Left lung (tissue), 10 donors: ENCODE data around the gene SIPA1L3. TPM values are rescaled to one million over a fixed set of nuclear protein-coding genes. Genes with fewer than 3 reads are reported as not detected.

ENCODE experiments used
- ATAC-seq: fragments of 200-7000 bp; cut with Tn5 transposase; one replicate; pipeline ENCODE4 v1.9.1; 2020; ENCODE audit warnings: moderate library complexity
- DNase-seq, 4 donors: peaks; one replicate each; pipeline ENCODE4 v3.0.0-alpha.2; 2013 to 2020
- H3K27ac ChIP-seq, 2 donors: fragments of 200-600 bp; sonication (generic) in 1 of 2; one replicate each; pipeline versions ENCODE4 v1.5.0 to v1.8.0; 2020 to 2021
- H3K27me3 ChIP-seq, 2 donors: fragments of 200-600 bp; sonication (generic) in 1 of 2; one replicate each; pipeline versions ENCODE4 v1.5.0 to v1.8.0; 2020 to 2021
- H3K36me3 ChIP-seq, 2 donors: fragments of 200-600 bp; sonication (generic) in 1 of 2; one replicate each; pipeline versions ENCODE4 v1.5.0 to v1.8.0; 2020 to 2021
- H3K4me1 ChIP-seq, 2 donors: fragments of 200-600 bp; one replicate each; pipeline ENCODE4 v1.8.0; 2021
- H3K4me3 ChIP-seq, 2 donors: fragments of 200-600 bp; sonication (generic) in 1 of 2; one replicate each; pipeline versions ENCODE4 v1.5.0 to v1.8.0; 2020 to 2021; ENCODE audit warnings: mild to moderate bottlenecking in 1 of 2
- H3K9me3 ChIP-seq, 2 donors: fragments of 200-600 bp; sonication (generic) in 1 of 2; one replicate each; pipeline versions ENCODE4 v1.5.0 to v1.8.0; 2020 to 2021
- intact Hi-C, 2 donors: fragments of 100-400 bp; cut with DNase I; formaldehyde crosslinking; loops; one replicate each; pipeline versions ENCODE4 v1.11.2 to v1.14.2; 2022
- polyA plus RNA-seq, 6 donors: library from polyadenylated mRNA; unstranded; fragments of 120-200 nt; gene quantifications; one replicate each; pipeline ENCODE4 v1.2.1, GENCODE V29; 2013; ENCODE audit not compliant: insufficient read length in 6 of 6
- total RNA-seq, 2 donors: library from RNA; stranded (reverse); fragmentation: NEBNext Ultra II Directional; extraction: Animal tissue kit (Norgen Biotek cat#: 25700); gene quantifications; one replicate each; pipeline ENCODE4 v1.2.1, GENCODE V29; 2021
- TF ChIP-seq, protein P1 (sequence below), 2 donors: fragments of 200-600 bp; sonication (generic) in 1 of 2; IDR thresholded peaks; one replicate each; pipeline versions ENCODE4 v1.5.0 to v1.8.0; 2021; ENCODE audit warnings: antibody characterized with exemption in 2 of 2
- donor health status: DM: no; HTN: yes; CAD: no.
- donor health status: DM: no; HTN: no; CAD: no.

Gene SIPA1L3
- total and polyA plus RNA-seq, 8 donors, result 22.7 to 59.0 (median 27.4) TPM

DNA sequence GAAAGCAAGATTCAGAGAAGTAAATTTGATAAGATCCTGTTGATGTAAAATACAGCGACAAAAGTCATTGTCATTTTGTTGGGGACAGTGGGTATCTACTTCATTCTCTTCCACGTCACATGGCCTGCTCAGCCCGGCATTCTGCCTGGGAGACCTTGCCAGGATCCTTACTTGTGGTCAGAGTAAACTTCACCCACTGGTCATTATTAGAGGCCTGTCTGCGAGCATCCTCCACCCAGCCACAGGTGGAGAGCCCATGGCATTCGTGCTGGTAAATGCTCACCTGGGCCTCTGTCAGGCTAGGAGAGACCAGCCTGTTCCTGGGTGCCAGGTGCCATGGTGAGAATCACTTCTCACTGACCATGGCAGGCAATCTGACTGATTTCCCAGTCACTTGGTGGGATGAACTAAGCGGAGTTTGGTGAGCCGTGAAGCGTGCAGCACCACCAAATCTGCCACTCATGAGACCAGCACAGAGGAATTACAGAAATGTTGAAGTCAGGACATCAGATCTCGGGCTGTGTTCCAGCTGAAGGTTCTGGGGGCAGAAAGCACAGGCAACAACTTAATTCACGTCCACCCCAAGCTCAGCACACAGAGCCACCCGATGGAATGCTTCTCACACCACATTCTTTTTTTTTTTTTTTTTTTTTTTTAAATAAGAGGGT, 107.0 kb downstream of the SIPA1L3 start:
- no peak overlapping the region for H3K4me3 ChIP-seq
- no peaks in the 10 kb centered on the region for H3K36me3 ChIP-seq
- H3K9me3 ChIP-seq, result no peaks in the 10 kb centered on the region
- peaks cover 0 to 6% of the 10 kb centered on the region in 2 donors for H3K4me1 ChIP-seq
- H3K27me3 ChIP-seq, result no peaks in the 10 kb centered on the region
- H3K27ac ChIP-seq, result no peak overlapping the region
- TF ChIP-seq, protein P1, sequence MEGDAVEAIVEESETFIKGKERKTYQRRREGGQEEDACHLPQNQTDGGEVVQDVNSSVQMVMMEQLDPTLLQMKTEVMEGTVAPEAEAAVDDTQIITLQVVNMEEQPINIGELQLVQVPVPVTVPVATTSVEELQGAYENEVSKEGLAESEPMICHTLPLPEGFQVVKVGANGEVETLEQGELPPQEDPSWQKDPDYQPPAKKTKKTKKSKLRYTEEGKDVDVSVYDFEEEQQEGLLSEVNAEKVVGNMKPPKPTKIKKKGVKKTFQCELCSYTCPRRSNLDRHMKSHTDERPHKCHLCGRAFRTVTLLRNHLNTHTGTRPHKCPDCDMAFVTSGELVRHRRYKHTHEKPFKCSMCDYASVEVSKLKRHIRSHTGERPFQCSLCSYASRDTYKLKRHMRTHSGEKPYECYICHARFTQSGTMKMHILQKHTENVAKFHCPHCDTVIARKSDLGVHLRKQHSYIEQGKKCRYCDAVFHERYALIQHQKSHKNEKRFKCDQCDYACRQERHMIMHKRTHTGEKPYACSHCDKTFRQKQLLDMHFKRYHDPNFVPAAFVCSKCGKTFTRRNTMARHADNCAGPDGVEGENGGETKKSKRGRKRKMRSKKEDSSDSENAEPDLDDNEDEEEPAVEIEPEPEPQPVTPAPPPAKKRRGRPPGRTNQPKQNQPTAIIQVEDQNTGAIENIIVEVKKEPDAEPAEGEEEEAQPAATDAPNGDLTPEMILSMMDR (IDR thresholded peaks at IDR 0.05), result no peak
- ATAC-seq, result no peak
- no peak for DNase-seq
- intact Hi-C loops, result no loop called here

DNA sequence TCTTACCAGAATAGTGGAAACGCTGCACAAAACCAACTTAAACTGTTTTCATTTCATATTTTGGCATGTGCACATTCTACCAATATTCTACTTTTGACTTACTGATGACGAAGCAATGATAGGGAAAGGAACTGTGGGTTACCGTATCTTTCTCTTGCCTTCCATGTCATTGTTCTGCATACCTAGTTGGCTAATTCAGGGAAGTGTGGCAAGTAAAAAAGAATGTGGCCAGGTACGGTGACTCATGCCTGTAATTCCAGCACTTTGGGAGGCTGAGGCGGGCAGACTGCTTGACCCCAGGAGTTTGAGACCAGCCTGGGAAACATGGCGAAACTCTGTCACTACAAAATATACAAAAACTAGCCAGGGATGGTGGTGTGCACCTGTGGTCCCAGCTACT, 108.2 kb downstream of the SIPA1L3 start:
- H3K27me3 ChIP-seq, result no peaks in the 10 kb centered on the region
- DNase-seq, result no peak
- H3K4me3 ChIP-seq, result no peak overlapping the region
- no peak overlapping the region for H3K27ac ChIP-seq
- no peaks in the 10 kb centered on the region for H3K9me3 ChIP-seq
- no peaks in the 10 kb centered on the region for H3K36me3 ChIP-seq
- TF ChIP-seq, protein P1 (IDR thresholded peaks at IDR 0.05), result no peak
- intact Hi-C loops, result no loop called here
- peak; percentile 25 for ATAC-seq
- H3K4me1 ChIP-seq, result peaks cover 0 to 17% of the 10 kb centered on the region in 2 donors

DNA sequence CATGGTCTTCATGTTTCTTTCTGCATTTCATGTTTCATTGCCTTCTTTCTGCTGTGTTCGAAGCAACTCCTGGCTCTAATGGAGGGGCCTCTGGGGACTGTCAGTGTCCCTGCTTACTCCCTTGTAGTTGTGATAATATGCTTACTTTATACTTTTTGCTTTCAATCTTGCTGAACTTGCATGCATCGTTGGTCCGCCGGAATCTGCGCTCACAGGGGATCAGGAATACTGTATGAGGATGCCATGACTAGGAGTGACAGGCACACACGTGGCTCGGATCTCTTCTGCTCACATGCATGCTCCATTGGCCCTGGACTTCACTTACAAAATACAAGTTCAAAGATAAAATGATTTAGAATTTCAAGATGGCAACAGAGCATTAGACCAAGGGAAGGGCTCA, 108.8 kb downstream of the SIPA1L3 start:
- intact Hi-C loops, result no loop called here
- peaks cover 0 to 23% of the 10 kb centered on the region in 2 donors for H3K4me1 ChIP-seq
- H3K27me3 ChIP-seq, result no peaks in the 10 kb centered on the region
- ATAC-seq, result no peak
- no peak overlapping the region for H3K27ac ChIP-seq
- no peaks in the 10 kb centered on the region for H3K36me3 ChIP-seq
- TF ChIP-seq, protein P1 (IDR thresholded peaks at IDR 0.05), result no peak
- no peak overlapping the region for H3K4me3 ChIP-seq
- H3K9me3 ChIP-seq, result no peaks in the 10 kb centered on the region
- no peak for DNase-seq

DNA sequence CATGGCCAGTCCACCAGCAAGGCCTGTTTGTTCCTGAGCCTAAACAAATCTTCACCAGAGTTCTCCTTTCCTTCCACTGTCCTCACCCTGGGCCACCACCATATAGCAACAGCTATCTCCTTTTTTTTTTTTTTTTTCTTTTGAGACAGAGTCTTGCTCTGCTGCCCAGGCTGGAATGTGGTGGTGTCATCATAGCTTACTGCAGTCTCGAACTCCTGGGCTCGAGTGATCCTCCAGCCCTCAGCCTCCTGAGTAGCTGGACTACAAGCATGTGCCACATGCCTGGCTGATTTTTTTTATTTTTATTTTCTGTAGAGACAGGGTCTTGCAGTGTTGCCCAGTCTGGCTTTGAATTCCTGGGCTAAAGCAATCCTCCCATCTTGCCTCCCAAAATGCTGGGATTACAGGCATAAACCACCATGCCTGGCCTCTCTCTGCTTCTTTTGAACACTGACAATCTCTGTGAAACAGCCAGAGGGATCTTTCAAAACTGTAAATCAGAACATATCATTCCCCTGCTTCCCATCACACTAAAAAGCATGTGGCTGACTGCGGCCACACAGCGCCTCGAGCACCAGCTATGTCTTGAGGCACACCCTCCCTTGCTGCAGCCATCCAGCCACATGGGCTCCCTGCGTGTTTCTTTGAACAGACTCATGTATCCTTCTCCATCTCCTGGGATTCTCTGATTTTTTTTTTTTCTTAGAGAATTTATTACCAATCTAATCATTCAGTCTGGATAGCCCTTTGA, 110.6 kb downstream of the SIPA1L3 start:
- TF ChIP-seq, protein P1 (IDR thresholded peaks at IDR 0.05), result no peak
- Histone ChIP-seq H3K36me3 (no peaks in the 10 kb centered on the region), H3K27ac (no peak overlapping the region), H3K4me1 (peaks cover 0 to 28% of the 10 kb centered on the region in 2 donors), H3K4me3 (no peak overlapping the region), H3K27me3 (no peaks in the 10 kb centered on the region), H3K9me3 (no peaks in the 10 kb centered on the region)
- no peak for DNase-seq
- no peak for ATAC-seq
- intact Hi-C loops, result no loop called here

DNA sequence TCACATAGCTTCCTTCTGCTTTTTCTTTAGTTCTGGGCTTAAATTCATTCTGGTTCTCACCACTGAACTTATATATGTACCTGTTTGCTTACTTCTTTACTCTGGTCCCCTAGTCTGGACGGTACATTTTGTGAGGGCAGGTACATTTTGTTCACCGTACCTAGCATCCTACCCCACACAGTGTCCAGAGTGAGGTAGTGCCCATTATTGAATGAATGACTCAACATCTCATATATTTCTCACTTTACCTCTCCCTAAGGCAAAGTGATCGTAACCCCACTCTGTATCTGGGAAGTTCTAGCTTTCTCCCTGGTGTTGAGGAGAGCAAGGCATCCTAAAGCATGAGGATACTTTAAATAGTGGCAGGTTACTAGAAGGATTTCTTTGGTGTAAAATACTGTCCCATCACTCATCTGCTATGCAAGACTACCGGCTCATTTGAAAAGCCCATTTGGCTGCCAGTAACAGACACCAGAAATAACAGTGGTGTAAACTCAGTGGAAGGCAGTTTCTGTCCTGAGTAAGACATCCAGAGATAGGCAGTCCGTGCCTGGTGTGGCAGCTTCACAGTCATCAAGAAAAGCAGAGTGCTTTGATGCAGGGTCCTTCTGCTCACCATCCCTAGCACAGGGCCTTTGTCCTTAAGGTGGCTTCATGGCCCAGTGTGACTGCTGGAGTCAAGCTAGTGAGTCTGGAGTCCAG, 111.8 kb downstream of the SIPA1L3 start:
- Histone ChIP-seq H3K9me3 (no peaks in the 10 kb centered on the region), H3K36me3 (no peaks in the 10 kb centered on the region), H3K27ac (no peak overlapping the region), H3K4me1 (peaks cover 0 to 35% of the 10 kb centered on the region in 2 donors), H3K27me3 (no peaks in the 10 kb centered on the region), H3K4me3 (no peak overlapping the region)
- no peak for DNase-seq
- TF ChIP-seq, protein P1 (IDR thresholded peaks at IDR 0.05), result no peak
- no peak for ATAC-seq
- intact Hi-C loops, result no loop called here
